Uterus (tissue), 4 donors: ENCODE data around the gene ELOVL4. TPM values are rescaled to one million over a fixed set of nuclear protein-coding genes. Genes with fewer than 3 reads are reported as not detected.

Source experiments
- DNase-seq, 2 donors: peaks; one replicate each; pipeline ENCODE4 v3.0.0-alpha.2; 2019 to 2020
- H3K27ac ChIP-seq, 2 donors: fragments of 200-600 bp; sonication (generic); 1 replicate in 1 of 2; 2 replicates in 1 of 2; pipeline ENCODE4 v1.5.1; 2016 to 2018
- H3K27me3 ChIP-seq, 2 donors: fragments of 200-600 bp; sonication (generic); one replicate each; pipeline ENCODE4 v1.5.1; 2018 to 2019; ENCODE audit warnings: control low read depth in 1 of 2
- H3K36me3 ChIP-seq, 2 donors: fragments of 200-600 bp; sonication (generic); one replicate each; pipeline ENCODE4 v1.5.1; 2019; ENCODE audit warnings: control low read depth in 1 of 2
- H3K4me1 ChIP-seq, 2 donors: fragments of 200-600 bp; sonication (generic); one replicate each; pipeline ENCODE4 v1.5.1; 2018 to 2019; ENCODE audit warnings: control low read depth in 1 of 2
- H3K4me3 ChIP-seq, 2 donors: fragments of 200-600 bp; sonication (generic); 1 replicate in 1 of 2; 2 replicates in 1 of 2; pipeline ENCODE4 v1.5.1; 2018 to 2019; ENCODE audit warnings: mild to moderate bottlenecking in 1 of 2
- H3K9me3 ChIP-seq, 2 donors: fragments of 200-600 bp; sonication (generic); one replicate each; pipeline ENCODE4 v1.5.1; 2019; ENCODE audit warnings: control low read depth in 1 of 2
- CTCF ChIP-seq, 4 experiments: fragments of 200-600 bp in 2 of 4; fragments of 450-650 bp in 2 of 4; sonication (generic) in 2 of 4; IDR thresholded peaks; one replicate each; pipeline ENCODE4 v1.5.1; 2016 to 2019; ENCODE audit warnings: antibody characterized with exemption in 4 of 4, mild to moderate bottlenecking in 2 of 4, moderate library complexity in 1 of 4
- POLR2A ChIP-seq, 2 donors: fragments of 450-650 bp; IDR thresholded peaks; one replicate each; pipeline ENCODE4 v1.6.1; 2016; ENCODE audit warnings: antibody characterized with exemption in 2 of 2, mild to moderate bottlenecking in 1 of 2, moderate library complexity in 1 of 2
- intact Hi-C: fragments of 100-400 bp; cut with DNase I; formaldehyde crosslinking; loops from one replicate; pipeline ENCODE4 v1.15.1; 2023; ENCODE audit warnings: low total_unique reads
- total RNA-seq, 4 donors: library from RNA; depleted of rRNA in 3 of 4; stranded (reverse); fragments of >200 nt in 3 of 4; gene quantifications; one replicate each; pipeline versions ENCODE4 v1.1.0 to v1.2.4, GENCODE V29; 2014 to 2023
- donor health status: DM: yes; HTN: yes; CAD: no.

ELOVL4 gene
- 10 to 100 TPM in 1 of 4 donors, 1 to 10 TPM in 3; 1.5 to 11.2 (median 4.2) TPM for total RNA-seq

DNA sequence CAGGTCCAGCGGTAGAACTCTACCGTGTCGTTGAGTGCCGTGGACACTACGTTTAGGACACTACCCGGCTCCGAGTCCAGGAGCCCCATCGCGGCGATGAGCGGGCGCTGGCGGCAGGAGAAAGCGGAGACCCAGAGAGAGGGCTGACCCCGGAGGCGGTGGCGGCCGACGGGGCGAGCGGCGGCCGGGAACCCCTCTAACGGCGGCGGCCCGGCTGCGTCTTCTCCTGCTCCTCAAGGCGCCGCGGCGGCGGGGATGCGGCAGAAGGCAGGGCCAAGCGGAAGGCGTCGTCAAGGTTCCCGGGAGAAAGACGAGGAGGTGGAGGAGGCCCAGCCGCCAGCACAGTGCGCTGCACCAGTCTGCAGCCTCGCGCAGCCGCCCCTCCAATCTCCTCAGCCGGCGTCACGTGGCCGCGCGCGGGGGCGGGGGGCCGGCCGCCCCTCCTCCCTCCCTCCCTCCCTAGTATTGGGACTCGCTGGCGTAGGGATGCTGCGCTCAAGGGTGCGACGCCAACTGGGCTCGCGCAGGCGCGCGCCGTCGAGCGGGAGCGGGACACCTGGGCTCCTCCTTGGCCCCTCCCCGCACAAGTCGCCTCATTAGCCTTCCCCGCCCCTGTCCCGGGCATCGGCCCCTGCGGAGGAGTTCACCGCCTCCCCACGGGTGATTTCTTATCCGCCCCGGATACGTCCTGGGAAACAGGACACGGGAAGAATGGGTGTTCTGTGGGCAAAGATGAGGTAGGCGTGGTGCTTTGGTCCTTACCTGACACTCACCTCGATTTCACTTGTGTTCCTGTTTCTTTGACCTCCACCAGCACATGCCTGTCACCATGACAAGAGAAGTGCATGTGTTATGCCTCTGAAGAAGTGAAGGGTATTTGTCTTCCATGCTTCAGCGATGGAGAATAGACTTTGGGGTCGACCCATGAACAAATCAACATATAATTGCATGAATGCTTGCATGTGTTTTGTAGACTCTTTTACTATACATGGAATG is at the start of gene ELOVL4:
Gene ELOVL4 (minus strand): TSS at position 363 of the 996 bp plus-strand sequence. CDS start 274 bp downstream, at position 89.
- H3K9me3 ChIP-seq = no peaks in the 10 kb centered on the region
- intact Hi-C loops = no loop called here
- no peak for TF ChIP-seq CTCF (IDR thresholded peaks at IDR 0.05)
- peak; percentile 49 for TF ChIP-seq POLR2A (IDR thresholded peaks at IDR 0.05)
- peak; percentile 65 to 78 for DNase-seq
- H3K4me3 ChIP-seq = peak within 1 kb of the TSS; percentile 45 to 65
- H3K27ac ChIP-seq = peak within 1 kb of the TSS; percentile 4 to 26
- H3K36me3 ChIP-seq = no peaks in the 10 kb centered on the region
- no peaks in the 10 kb centered on the region for H3K27me3 ChIP-seq
- H3K4me1 ChIP-seq = no peaks in the 10 kb centered on the region

GRCh38 chr6:79993911-79994309 is 46.6 kb upstream of the ELOVL4 start:
- intact Hi-C loops = no loop called here
- DNase-seq = no peak
- no peaks in the 10 kb centered on the region for H3K27me3 ChIP-seq
- no peaks in the 10 kb centered on the region for H3K9me3 ChIP-seq
- H3K4me1 ChIP-seq = no peaks in the 10 kb centered on the region
- no peak overlapping the region for H3K4me3 ChIP-seq
- TF ChIP-seq POLR2A (IDR thresholded peaks at IDR 0.05) (no peak), CTCF (IDR thresholded peaks at IDR 0.05) (no peak)
- H3K27ac ChIP-seq = no peak overlapping the region
- no peaks in the 10 kb centered on the region for H3K36me3 ChIP-seq

DNA sequence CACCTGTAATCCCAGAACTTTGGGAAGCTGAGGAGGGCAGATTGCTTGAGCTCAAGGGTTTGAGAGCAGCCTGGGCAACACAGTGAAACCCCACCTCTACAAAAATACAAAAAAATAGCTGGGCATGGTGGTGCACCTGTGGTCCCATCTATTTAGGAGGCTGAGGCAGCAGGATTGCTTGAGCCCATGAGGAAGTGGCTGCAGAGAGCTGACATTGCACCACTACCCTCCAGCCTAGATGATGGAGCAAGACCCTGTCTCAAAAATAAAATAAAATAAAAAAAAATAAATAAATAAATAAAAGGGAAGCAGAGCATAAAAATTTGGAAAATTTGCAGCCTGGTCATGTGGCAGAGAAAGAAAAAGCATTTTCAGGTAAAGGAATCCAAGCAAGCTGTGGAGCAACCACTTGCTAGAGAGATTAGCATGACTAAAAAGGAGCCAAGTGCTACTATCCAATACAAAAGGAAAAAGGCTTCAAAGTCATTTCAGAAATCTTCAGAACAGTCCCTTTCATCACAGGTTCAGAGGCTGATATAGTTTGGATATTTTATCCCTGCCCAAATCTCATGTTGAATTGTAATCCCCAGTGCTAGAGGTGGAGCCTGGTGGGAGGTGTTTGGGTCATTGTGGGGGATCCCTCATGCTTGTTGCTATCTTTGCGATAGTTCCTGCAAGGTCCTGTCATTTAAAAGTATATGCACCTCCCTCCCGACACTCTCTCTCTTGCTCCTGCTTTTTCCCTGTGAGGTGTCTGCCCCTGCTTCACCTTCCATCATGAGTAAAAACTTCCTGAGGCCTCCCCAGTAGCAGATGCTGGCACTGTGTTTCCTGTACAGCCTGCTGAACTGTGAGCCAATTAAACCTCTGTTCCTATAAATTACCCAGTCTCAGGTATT is 45.9 kb upstream of the ELOVL4 start:
- H3K36me3 ChIP-seq = no peaks in the 10 kb centered on the region
- no peak overlapping the region for H3K4me3 ChIP-seq
- no peak for DNase-seq
- no peaks in the 10 kb centered on the region for H3K9me3 ChIP-seq
- intact Hi-C loops = no loop called here
- H3K4me1 ChIP-seq = no peaks in the 10 kb centered on the region
- no peak overlapping the region for H3K27ac ChIP-seq
- H3K27me3 ChIP-seq = no peaks in the 10 kb centered on the region
- no peak for TF ChIP-seq POLR2A (IDR thresholded peaks at IDR 0.05)
- no peak for TF ChIP-seq CTCF (IDR thresholded peaks at IDR 0.05)

DNA sequence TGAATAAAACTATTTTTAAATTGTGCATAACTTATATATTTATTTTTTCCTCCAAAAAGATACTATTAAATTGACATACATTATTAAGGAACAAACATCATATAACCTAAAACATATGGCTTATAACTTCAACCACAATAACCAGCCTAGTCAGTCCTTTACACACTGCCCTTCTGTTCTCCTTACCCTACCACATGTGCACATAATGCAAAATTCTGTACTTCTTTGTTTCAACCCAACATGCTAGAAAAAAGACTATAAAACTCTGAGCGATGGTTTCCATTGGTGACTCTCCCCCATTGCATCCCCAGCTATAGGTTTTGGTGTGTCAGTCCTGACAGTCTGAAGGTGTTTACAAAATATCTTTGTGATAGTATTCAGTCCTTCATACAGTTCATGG is 42.3 kb upstream of the ELOVL4 start:
- Histone ChIP-seq H3K36me3 (no peaks in the 10 kb centered on the region), H3K9me3 (no peaks in the 10 kb centered on the region), H3K27me3 (no peaks in the 10 kb centered on the region), H3K4me1 (no peaks in the 10 kb centered on the region), H3K27ac (no peak overlapping the region), H3K4me3 (no peak overlapping the region)
- no peak for DNase-seq
- intact Hi-C loops = no loop called here
- no peak for TF ChIP-seq CTCF (IDR thresholded peaks at IDR 0.05)
